GM12873 (cell line): ENCODE measurements around the gene RTN1.

Experiments
- CTCF ChIP-seq: IDR thresholded peaks from 2 replicates; pipeline ENCODE4 v1.5.1; 2012; ENCODE audit warnings: low read depth, mild to moderate bottlenecking, moderate library complexity, low read length, control low read depth; ENCODE audit not compliant: insufficient read depth; ENCODE audit errors: missing control alignments

Gene RTN1

DNA sequence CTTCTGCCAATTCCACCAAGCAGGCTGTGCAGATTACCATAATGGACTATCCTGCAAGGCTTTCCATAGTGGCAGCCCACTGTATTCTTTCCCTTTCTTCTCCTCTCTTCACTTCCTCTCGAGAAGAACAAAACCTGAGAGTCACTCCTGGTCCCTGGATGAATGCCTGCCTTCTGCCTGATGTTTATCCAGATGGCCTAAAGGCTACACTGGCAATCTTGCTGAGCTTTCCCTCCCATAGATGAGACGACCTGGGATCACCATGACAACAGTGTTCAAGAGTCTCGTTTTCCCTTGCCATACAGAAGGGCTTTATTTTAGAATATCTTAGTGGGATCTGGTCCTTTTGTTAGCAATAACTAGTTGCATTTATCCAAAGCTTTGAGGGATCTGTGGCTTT is 142.3 kb downstream of the RTN1 start:
- TF ChIP-seq CTCF = no peak

GRCh38 chr14:59727073-59727661 is 143.4 kb downstream of the RTN1 start:
- TF ChIP-seq CTCF = no peak

DNA sequence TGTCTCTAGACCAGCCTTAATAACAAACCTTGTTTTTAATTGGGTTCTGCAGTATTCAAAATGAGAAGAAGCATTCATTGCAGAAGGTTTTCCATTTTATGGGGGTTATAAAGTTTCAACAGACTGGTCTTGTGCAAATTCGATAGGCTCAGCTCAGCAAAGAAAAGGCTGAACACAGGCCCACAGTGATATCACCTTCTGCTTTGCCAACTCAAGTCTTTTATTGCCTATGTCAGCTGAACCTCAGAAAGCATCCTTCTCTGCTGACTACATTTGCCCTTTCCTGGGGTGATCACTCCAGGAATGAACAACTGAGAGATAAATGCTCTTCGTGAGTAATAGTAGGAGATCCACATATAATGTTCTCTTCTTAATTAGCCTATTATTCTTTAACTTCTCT is 159.5 kb downstream of the RTN1 start:
- no peak for TF ChIP-seq CTCF

- no peak for TF ChIP-seq CTCF
Observed at GRCh38 chr14:59707778-59708561, 162.6 kb downstream of the RTN1 start.

DNA sequence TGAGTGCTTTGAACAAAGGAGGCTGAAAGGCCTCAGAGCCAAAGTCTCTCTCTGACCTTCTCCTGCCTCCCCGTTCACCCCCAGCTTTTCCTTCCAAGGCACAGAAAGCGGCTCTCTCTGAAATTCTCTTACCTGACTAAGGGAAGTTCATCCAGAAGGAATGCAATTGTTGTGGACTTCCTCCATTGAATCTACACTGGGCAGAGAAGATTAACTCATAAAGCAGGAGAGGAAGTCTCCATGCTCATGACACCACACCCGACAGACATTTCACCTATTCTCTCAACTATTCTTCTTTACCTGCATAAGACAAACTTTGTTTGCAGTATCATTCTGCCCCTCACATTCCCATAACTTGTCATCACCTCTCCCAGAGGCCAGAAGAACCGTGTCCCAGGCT is 164.7 kb downstream of the RTN1 start:
- TF ChIP-seq CTCF = no peak

DNA sequence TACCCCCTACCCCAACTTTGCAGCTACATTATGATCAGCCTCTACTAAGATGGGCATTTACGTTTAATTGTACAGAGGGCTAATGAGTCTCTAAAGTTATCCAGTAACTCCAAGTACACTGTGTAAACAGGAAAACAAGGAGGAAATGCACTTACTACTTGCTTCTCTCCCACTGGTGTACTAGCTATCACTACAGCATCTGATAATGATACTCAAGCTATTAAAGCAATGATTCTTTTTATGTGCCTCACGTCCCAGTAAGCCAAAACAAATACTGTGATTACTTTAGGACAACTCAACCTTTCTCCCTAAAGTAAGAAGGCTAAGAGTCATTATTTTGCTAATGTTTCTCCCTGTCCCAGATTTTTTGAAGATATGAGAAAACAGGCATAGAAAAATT is 165.3 kb downstream of the RTN1 start:
- TF ChIP-seq CTCF = no peak

DNA sequence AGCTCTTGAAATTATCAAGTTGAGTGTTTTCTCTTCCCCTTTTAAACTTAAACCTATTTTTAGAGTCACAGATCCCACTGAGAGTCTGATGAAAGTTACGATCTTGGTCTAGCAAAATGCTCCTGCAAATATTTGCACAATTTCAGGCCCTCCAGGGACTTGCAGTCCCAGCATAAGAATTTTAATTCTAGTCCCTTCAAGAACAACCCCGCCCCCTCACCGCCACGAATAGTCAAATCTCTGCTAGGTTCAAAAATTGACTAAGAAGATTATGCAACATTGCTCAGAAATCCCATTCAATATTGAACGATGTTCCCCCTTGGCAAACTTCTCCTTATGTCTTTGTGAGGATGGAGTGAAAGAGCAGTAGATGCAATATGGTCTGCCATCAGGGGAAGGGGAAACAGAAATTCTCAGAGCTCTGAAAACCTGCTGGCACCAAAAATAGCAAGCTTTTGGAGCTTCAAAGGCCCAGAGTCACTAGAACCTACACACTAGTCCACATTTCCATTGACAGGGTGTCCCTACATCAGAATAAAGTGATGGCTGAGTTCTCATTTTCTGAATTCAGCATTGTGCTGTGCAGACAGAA is 166.4 kb downstream of the RTN1 start:
- no peak for TF ChIP-seq CTCF
